HG02973 (cell line): ENCODE measurements around the gene FBXW11.

ENCODE experiments used
- ATAC-seq: cut with Tn5 transposase; IDR thresholded peaks from one replicate; pipeline ENCODE4 v1.9.1; 2021; ENCODE audit warnings: moderate library complexity; ENCODE audit not compliant: unreplicated experiment

The FBXW11 gene

GRCh38 chr5:171872666-171873065, 133.8 kb downstream of the FBXW11 start:
- no peak for ATAC-seq

- no peak for ATAC-seq
Observed at GRCh38 chr5:171871711-171872110, 134.7 kb downstream of the FBXW11 start.

GRCh38 chr5:171869956-171870355, 136.5 kb downstream of the FBXW11 start:
- ATAC-seq: no peak

GRCh38 chr5:171868236-171868635, 138.2 kb downstream of the FBXW11 start:
- ATAC-seq: no peak

- no peak for ATAC-seq
Observed at GRCh38 chr5:171867786-171868185, 138.7 kb downstream of the FBXW11 start.

- ATAC-seq: no peak
Observed at GRCh38 chr5:171865471-171865870, 141.0 kb downstream of the FBXW11 start.

- no peak for ATAC-seq
Observed at GRCh38 chr5:171863935-171864334, 142.5 kb downstream of the FBXW11 start.

- no peak for ATAC-seq
Observed at GRCh38 chr5:171862624-171863023, 143.8 kb downstream of the FBXW11 start.

- ATAC-seq: no peak
Observed at GRCh38 chr5:171861381-171861780, 145.1 kb downstream of the FBXW11 start.

- no peak for ATAC-seq
Observed at GRCh38 chr5:171858303-171858702, 148.1 kb downstream of the FBXW11 start.

GRCh38 chr5:171857489-171857876, 149.0 kb downstream of the FBXW11 start:
- no peak for ATAC-seq

GRCh38 chr5:171855798-171856763, 150.4 kb downstream of the FBXW11 start:
- ATAC-seq: no peak

GRCh38 chr5:171855265-171855664, 151.2 kb downstream of the FBXW11 start:
- no peak for ATAC-seq

- no peak for ATAC-seq
Observed at GRCh38 chr5:171852255-171852681, 154.2 kb downstream of the FBXW11 start.

GRCh38 chr5:171851251-171851650, 155.2 kb downstream of the FBXW11 start:
- ATAC-seq: no peak

- ATAC-seq: no peak
Observed at GRCh38 chr5:171850324-171850947, 156.0 kb downstream of the FBXW11 start.

GRCh38 chr5:171849585-171850323, 156.7 kb downstream of the FBXW11 start:
- no peak for ATAC-seq

- no peak for ATAC-seq
Observed at GRCh38 chr5:171848911-171849520, 157.4 kb downstream of the FBXW11 start.

GRCh38 chr5:171848486-171848885, 158.0 kb downstream of the FBXW11 start:
- no peak for ATAC-seq

- no peak for ATAC-seq
Observed at GRCh38 chr5:171848006-171848405, 158.4 kb downstream of the FBXW11 start.

GRCh38 chr5:171847026-171847425, 159.4 kb downstream of the FBXW11 start:
- ATAC-seq: no peak
